CD14-positive monocyte (primary cell): ENCODE results near the gene SIAH1. TPM values are rescaled to one million over a fixed set of nuclear protein-coding genes. Genes with fewer than 3 reads are reported as not detected.

ENCODE experiments used
- DNase-seq, 3 donors: peaks; one replicate each; pipeline ENCODE4 v3.0.0-alpha.2; 2011 to 2022
- H2AFZ ChIP-seq: 2 replicates; pipeline ENCODE4 v1.6.0; 2012; ENCODE audit warnings: mild to moderate bottlenecking, low read depth, low read length, inconsistent platforms; ENCODE audit not compliant: insufficient read depth, poor library complexity, severe bottlenecking
- H3K27ac ChIP-seq, 2 donors: 1 replicate in 1 of 2; 2 replicates in 1 of 2; pipeline ENCODE4 v1.5.1; 2012 to 2013; ENCODE audit warnings: low read length in 2 of 2, control low read depth in 1 of 2, inconsistent platforms in 1 of 2, low read depth in 1 of 2, mild to moderate bottlenecking in 1 of 2
- H3K27me3 ChIP-seq, 2 donors: one replicate each; pipeline versions ENCODE4 v1.6.0 to v1.6.1; 2011 to 2013; ENCODE audit warnings: low read length in 2 of 2; ENCODE audit not compliant: control insufficient read depth in 2 of 2, insufficient read depth in 2 of 2
- H3K36me3 ChIP-seq, 2 donors: replicated peaks in 1 of 2; 1 replicate in 1 of 2; 2 replicates in 1 of 2; pipeline versions ENCODE4 v1.5.1 to v1.6.1; 2012 to 2013; ENCODE audit warnings: low read length in 2 of 2, control low read depth in 1 of 2, inconsistent platforms in 1 of 2, mild to moderate bottlenecking in 1 of 2; ENCODE audit not compliant: insufficient read depth in 2 of 2, control insufficient read depth in 1 of 2
- H3K4me1 ChIP-seq, 2 donors: 1 replicate in 1 of 2; 2 replicates in 1 of 2; pipeline versions ENCODE4 v1.5.1 to v1.6.1; 2012 to 2013; ENCODE audit warnings: low read length in 2 of 2, control low read depth in 1 of 2, inconsistent platforms in 1 of 2, mild to moderate bottlenecking in 1 of 2, moderate library complexity in 1 of 2; ENCODE audit not compliant: insufficient read depth in 2 of 2, control insufficient read depth in 1 of 2
- H3K4me2 ChIP-seq: replicated peaks from 2 replicates; pipeline ENCODE3; 2012; ENCODE audit warnings: low read length, moderate library complexity, mild to moderate bottlenecking; ENCODE audit not compliant: poor library complexity, severe bottlenecking; ENCODE audit errors: extremely low read depth
- H3K4me3 ChIP-seq, 3 experiments: fragments of 200-600 bp in 1 of 3; sonication (generic) in 1 of 3; replicated peaks in 1 of 3; 1 replicate in 2 of 3; 2 replicates in 1 of 3; pipeline ENCODE4 v1.5.1; 2011 to 2013; ENCODE audit warnings: low read length in 3 of 3, mild to moderate bottlenecking in 3 of 3, control low read depth in 2 of 3, low read depth in 2 of 3, inconsistent platforms in 1 of 3, moderate library complexity in 1 of 3
- H3K79me2 ChIP-seq: 2 replicates; pipeline ENCODE4 v1.6.0; 2012; ENCODE audit warnings: mild to moderate bottlenecking, control low read depth, inconsistent platforms, low read length, moderate library complexity; ENCODE audit not compliant: insufficient read depth
- H3K9ac ChIP-seq: 2 replicates; pipeline ENCODE4 v1.6.0; 2017; ENCODE audit warnings: low read length, mild to moderate bottlenecking; ENCODE audit not compliant: insufficient read depth, poor library complexity, severe bottlenecking
- H3K9me3 ChIP-seq, 2 donors: replicated peaks in 1 of 2; 1 replicate in 1 of 2; 2 replicates in 1 of 2; pipeline versions ENCODE4 v1.5.1 to v1.6.1; 2012 to 2013; ENCODE audit warnings: low read length in 2 of 2, control low read depth in 1 of 2; ENCODE audit not compliant: control insufficient read depth in 1 of 2, insufficient read depth in 1 of 2
- H4K20me1 ChIP-seq: 2 replicates; pipeline ENCODE4 v1.6.0; 2012; ENCODE audit warnings: mild to moderate bottlenecking, low read length, control low read depth, moderate library complexity; ENCODE audit not compliant: insufficient read depth
- H3K27ac Mint-ChIP-seq, 7 donors: one replicate each; pipeline ENCODE4 v1.8.0; 2020; ENCODE audit warnings: mild to moderate bottlenecking in 7 of 7, mixed read lengths in 7 of 7, moderate library complexity in 6 of 7, inconsistent platforms in 2 of 7
- H3K27me3 Mint-ChIP-seq, 3 donors: one replicate each; pipeline ENCODE4 v1.8.0; 2021 to 2022; ENCODE audit warnings: low read depth in 3 of 3, mild to moderate bottlenecking in 3 of 3, mixed read lengths in 3 of 3, moderate library complexity in 3 of 3, inconsistent platforms in 1 of 3
- H3K36me3 Mint-ChIP-seq, 2 donors: one replicate each; pipeline ENCODE4 v1.8.0; 2020; ENCODE audit warnings: mixed read lengths in 2 of 2, inconsistent platforms in 1 of 2, mild to moderate bottlenecking in 1 of 2
- H3K4me1 Mint-ChIP-seq: one replicate; pipeline ENCODE4 v1.8.0; 2020; ENCODE audit warnings: mild to moderate bottlenecking, mixed read lengths
- H3K4me3 Mint-ChIP-seq, 2 donors: one replicate each; pipeline ENCODE4 v1.8.0; 2020; ENCODE audit warnings: mild to moderate bottlenecking in 2 of 2, mixed read lengths in 2 of 2, moderate library complexity in 1 of 2
- H3K9me3 Mint-ChIP-seq, 7 donors: one replicate each; pipeline ENCODE4 v1.8.0; 2020 to 2022; ENCODE audit warnings: mixed read lengths in 7 of 7, mild to moderate bottlenecking in 6 of 7, moderate library complexity in 6 of 7, inconsistent platforms in 2 of 7
- WGBS: methylation state at CpG from one replicate; pipeline ENCODE4 v1.1.5; 2013; ENCODE audit warnings: missing lambda C conversion rate; ENCODE audit not compliant: insufficient coverage; 5-methylcytosine and 5-hydroxymethylcytosine counted together
- intact Hi-C, 2 donors: fragments of 100-400 bp; cut with micrococcal nuclease; formaldehyde crosslinking; loops; one replicate each; pipeline versions ENCODE4 v1.15.0 to v1.15.1; 2023
- polyA plus RNA-seq, 3 donors: library from polyadenylated mRNA; depleted of rRNA in 1 of 3; unstranded in 2 of 3; stranded (reverse) in 1 of 3; fragments of 300-500 nt in 2 of 3; fragments of >200 nt in 1 of 3; fragmentation: Illumina TruSeq in 2 of 3; gene quantifications; 1 replicate in 2 of 3; 2 replicates in 1 of 3; pipeline ENCODE4 v1.2.3, GENCODE V29; 2012 to 2021
- TF ChIP-seq, protein P1 (sequence below): fragments of 200-600 bp; IDR thresholded peaks from one replicate; pipeline ENCODE4 v1.8.0; 2022; ENCODE audit warnings: antibody characterized with exemption, mild to moderate bottlenecking

Gene SIAH1
- polyA plus RNA-seq, 3 donors: 4.9 to 11.8 (median 5.6) TPM

DNA sequence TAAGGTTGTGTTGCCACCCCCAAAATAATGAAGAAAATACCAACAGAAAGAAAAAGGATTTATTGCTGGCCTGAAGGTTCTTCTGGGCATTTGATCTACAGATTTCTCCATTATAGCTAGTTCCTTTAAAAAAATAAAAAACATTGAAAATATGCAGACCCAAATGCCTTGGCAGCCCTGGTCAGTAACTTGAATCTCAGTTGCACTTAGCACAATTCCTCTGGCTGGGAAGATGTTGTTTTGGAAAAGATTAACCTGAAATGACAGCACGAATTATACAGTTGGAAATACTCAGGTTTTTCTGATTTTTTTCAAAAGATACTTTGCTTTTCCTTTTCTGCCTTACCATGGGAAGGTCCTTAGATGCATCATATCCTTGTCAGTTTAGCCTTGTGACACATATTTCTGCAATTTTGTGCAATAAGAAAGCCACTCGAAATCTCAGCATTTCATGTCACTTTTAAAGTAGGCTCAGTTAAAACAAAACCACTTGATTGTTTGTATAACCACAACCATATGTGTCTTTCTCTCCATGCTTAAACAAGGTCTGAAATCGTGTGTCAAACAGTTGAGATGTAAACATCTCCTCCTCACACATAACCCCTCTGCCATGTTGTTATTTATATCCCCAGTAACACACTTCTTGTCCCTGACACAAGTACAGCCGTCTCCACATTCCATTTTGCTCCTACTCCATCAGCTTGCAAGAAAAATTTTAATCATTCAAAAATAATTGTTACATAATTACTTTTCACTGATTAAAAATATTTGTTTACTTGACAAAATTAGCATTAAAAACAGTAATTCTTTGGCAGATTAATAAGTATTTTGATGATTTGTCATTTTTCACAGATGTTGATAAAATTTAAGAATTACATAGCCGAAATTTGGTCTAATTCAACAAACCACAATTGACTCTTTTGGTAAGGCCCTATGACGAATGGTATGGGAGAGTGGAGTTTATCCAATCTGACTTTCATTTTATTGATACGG, 61.1 kb downstream of the SIAH1 start:
- H3K36me3 ChIP-seq: peaks cover 13 to 58% of the 10 kb centered on the region in 2 donors
- Mint-ChIP-seq H3K36me3 (peaks cover 30 to 53% of the 10 kb centered on the region in 2 donors), H3K9me3 (peaks cover 0 to 2% (median 0%) of the 10 kb centered on the region in 7 donors), H3K4me1 (peaks cover 5% of the 10 kb centered on the region), H3K4me3 (no peak overlapping the region), H3K27ac (no peak overlapping the region), H3K27me3 (no peaks in the 10 kb centered on the region)
- H3K9me3 ChIP-seq: no peaks in the 10 kb centered on the region
- H3K4me2 ChIP-seq: no peak overlapping the region
- TF ChIP-seq, protein P1, sequence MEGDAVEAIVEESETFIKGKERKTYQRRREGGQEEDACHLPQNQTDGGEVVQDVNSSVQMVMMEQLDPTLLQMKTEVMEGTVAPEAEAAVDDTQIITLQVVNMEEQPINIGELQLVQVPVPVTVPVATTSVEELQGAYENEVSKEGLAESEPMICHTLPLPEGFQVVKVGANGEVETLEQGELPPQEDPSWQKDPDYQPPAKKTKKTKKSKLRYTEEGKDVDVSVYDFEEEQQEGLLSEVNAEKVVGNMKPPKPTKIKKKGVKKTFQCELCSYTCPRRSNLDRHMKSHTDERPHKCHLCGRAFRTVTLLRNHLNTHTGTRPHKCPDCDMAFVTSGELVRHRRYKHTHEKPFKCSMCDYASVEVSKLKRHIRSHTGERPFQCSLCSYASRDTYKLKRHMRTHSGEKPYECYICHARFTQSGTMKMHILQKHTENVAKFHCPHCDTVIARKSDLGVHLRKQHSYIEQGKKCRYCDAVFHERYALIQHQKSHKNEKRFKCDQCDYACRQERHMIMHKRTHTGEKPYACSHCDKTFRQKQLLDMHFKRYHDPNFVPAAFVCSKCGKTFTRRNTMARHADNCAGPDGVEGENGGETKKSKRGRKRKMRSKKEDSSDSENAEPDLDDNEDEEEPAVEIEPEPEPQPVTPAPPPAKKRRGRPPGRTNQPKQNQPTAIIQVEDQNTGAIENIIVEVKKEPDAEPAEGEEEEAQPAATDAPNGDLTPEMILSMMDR: no peak
- no peak overlapping the region for H3K4me3 ChIP-seq
- intact Hi-C loops: no loop called here
- no peak overlapping the region for H3K9ac ChIP-seq
- DNase-seq: no peak
- no peak overlapping the region for H2AFZ ChIP-seq
- WGBS: 81% methylated on average over 3 of the region's 7 CpGs
- H4K20me1 ChIP-seq: peaks cover 4% of the 10 kb centered on the region
- H3K27me3 ChIP-seq: no peaks in the 10 kb centered on the region
- H3K4me1 ChIP-seq: peaks cover 4 to 5% of the 10 kb centered on the region in 2 donors
- no peak overlapping the region for H3K27ac ChIP-seq
- no peaks in the 10 kb centered on the region for H3K79me2 ChIP-seq

DNA sequence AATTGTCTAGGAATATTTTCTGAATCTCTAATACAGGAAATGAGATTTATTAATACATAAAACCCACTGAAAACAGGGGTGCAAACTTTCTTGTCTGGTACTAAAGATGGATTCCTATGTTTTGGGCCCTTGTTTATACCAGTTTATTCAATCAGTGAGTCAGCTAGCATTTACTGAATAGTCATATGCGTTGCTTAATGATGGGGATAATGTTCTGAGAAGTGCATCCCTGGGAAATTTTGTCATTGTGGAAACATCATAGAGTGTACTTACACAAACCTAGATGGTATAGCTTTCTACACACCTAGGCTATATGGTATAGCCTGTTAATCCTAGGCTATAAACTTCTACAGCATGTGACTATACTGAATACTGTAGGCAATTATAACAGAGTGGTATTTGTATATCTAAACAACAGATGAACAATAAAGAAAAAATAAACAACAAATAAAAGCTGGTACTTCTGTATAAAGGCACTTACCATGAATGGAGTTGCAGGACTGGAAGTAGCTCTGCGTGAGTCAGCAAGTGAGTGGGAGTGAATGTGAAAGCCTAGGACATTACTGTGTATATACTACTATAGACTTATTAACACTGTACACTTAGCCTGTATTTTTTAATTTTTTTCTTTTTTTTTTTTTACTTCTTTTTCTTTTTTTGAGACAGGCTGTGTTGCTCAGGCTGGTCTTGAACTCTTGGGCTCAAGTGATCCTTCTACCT, 63.7 kb downstream of the SIAH1 start:
- Histone ChIP-seq H3K79me2 (no peaks in the 10 kb centered on the region), H2AFZ (no peak overlapping the region), H3K9ac (no peak overlapping the region), H3K27ac (no peak overlapping the region), H3K4me2 (no peak overlapping the region), H3K4me3 (no peak overlapping the region), H4K20me1 (no peaks in the 10 kb centered on the region), H3K4me1 (peaks cover 25 to 26% of the 10 kb centered on the region in 2 donors), H3K36me3 (peaks cover 13 to 52% of the 10 kb centered on the region in 2 donors), H3K9me3 (no peaks in the 10 kb centered on the region), H3K27me3 (no peaks in the 10 kb centered on the region)
- H3K36me3 Mint-ChIP-seq: peaks cover 30 to 35% of the 10 kb centered on the region in 2 donors
- H3K9me3 Mint-ChIP-seq: peaks cover 0 to 2% (median 0%) of the 10 kb centered on the region in 7 donors
- TF ChIP-seq, protein P1: no peak
- H3K4me3 Mint-ChIP-seq: no peak overlapping the region
- intact Hi-C loops: no loop called here
- no peaks in the 10 kb centered on the region for H3K27me3 Mint-ChIP-seq
- no peak for DNase-seq
- peaks cover 27% of the 10 kb centered on the region for H3K4me1 Mint-ChIP-seq
- peak overlapping the region in 1 of 7 donors; percentile 31 for H3K27ac Mint-ChIP-seq
- WGBS: no CpG with 5 or more reads among the region's 2 CpGs
